Non-pigmented ciliary epithelial cell (primary cell): ENCODE measurements around the gene VIL1.

Experiments
- DNase-seq: peaks from one replicate; pipeline ENCODE4 v3.0.0-alpha.2; 2010; ENCODE audit warnings: low read depth

Gene VIL1

DNA sequence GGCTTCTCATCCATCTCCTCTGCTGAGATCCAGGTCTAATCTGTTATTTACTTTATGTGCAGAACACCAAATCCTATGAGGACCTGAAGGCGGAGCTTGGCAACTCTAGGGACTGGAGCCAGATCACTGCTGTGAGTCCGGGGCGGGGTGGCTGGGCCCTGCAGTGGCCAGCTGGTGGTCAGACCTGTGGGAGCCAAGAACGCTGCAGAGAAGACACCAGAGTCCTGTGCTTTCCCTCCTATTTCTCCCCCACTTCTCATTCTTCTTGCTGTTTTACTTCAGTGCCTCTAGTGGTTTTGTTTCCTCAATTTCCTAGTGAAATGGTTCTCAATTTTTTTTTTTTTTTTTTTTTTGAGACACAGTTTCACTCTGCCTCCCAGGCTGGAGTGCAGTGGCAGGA lies 19.7 kb downstream of the VIL1 start:
- no peak for DNase-seq

DNA sequence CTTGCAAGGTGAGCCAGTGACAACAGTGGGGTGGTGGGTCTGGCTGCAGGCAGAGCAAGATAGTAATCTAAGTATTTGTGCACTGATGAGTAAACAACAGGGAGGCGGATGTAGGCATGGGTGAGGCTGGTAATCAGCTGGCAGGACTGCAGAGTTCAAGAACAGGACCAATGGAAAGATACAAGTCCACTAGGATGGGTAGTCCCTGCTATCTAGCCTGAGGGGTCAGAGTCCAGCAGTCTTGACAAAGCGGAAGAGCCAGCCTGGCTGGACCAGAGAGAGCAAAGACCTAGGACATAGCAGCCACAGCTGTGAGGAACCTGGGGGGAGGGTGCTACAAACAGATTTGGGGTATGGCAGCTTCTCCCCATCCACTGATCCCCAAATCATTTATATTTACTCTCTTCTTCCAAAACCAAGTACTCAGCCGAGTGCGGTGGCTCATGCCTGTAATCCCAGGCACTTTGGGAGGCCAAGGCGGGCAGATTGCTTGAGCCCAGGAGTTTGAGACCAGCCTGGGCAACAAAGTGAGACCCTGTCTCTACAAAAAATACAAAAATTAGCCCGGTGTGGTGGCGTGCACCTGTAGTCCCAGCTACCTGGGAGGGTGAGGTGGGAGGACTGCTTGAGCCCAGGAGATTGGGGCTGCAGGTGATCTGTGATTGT lies 25.9 kb downstream of the VIL1 start:
- no peak for DNase-seq

GRCh38 chr2:218445602-218446001 lies 26.7 kb downstream of the VIL1 start:
- no peak for DNase-seq

DNA sequence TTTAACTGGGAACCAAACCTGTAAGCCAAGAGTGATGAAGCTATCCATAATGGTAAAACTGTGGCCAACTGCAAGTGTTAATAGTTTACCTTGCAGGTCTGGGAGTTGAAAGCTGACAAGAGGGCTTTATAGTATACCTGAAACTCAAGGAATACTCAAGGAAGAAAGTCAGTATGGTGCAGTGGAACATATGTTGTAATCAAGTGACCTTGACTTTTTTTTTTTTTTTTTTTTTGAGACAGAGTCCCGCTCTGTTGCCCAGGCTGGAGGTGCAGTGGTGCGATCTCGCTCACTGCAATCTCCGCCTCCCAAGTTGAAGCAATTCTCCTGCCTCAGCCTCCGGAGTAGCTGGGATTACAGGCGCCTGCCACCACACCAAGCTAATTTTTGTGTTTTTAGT lies 27.6 kb downstream of the VIL1 start:
- DNase-seq: no peak

DNA sequence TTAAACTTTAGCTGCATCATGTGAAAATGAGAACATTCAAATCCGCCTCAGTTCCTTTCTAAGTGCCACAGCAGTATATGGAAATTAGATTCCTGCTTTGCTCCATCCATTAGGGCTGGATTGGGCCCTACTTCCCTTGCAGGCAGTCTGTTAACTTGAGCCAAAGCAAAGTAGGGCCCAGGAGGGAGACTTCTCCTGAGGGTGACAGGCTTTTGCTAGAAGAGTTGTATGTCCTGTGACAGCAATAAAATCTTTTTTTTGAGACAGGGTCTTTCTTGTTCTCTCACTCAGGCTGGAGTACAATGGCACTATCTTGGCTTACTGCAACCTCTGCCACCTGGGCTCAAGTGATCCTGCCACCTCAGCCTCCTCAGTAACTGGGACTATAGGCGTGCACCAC lies 28.1 kb downstream of the VIL1 start:
- no peak for DNase-seq

GRCh38 chr2:218448934-218449333 lies 30.0 kb downstream of the VIL1 start:
- DNase-seq: no peak

- no peak for DNase-seq
Observed at GRCh38 chr2:218452079-218452478, 33.2 kb downstream of the VIL1 start.

DNA sequence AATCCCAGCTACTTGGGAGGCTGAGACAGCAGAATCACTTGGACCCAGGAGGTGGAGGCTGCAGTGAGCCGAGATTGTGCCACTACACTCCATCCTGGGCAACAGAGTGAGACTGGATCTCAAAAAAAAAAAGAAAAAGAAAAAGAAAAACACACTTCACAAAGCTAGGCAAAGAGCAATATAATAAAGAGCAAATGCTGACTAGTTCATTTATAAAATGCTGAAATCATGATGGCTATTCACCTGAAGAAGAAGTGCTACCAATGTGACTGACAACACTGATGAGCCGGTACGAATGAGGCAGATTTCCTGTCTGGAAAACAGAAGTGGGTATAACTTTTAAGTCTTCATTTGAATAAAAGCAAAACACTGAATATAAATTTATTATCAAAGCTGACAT lies 37.9 kb downstream of the VIL1 start:
- DNase-seq: no peak

GRCh38 chr2:218458598-218458997 lies 39.7 kb downstream of the VIL1 start:
- DNase-seq: no peak

- DNase-seq: no peak
Observed at GRCh38 chr2:218465987-218466633, 47.2 kb downstream of the VIL1 start.

DNA sequence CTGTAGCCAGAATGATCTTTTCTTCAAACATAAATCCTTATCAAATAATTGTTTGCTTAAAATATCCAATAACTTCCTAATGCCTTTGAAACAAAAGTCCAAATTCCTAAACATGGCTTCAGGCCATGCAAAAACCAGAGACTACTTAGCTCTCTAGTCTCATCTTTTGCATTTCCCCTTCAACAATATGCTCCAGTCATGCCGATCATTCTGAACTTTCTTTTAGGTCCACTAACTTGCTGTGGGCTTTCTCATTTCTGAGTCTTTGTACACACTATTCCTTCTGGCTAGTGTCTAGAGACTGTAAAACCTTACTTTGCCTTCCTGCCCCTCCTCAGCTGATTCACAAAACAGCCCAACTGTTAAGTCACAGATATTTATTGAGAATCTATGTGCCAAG lies 51.5 kb downstream of the VIL1 start:
- no peak for DNase-seq

GRCh38 chr2:218471036-218471435 lies 52.1 kb downstream of the VIL1 start:
- no peak for DNase-seq

GRCh38 chr2:218471982-218472381 lies 53.1 kb downstream of the VIL1 start:
- DNase-seq: no peak

- DNase-seq: no peak
Observed at GRCh38 chr2:218472988-218473387, 54.1 kb downstream of the VIL1 start.

GRCh38 chr2:218474527-218474926 lies 55.6 kb downstream of the VIL1 start:
- DNase-seq: no peak

GRCh38 chr2:218476676-218477075 lies 57.8 kb downstream of the VIL1 start:
- no peak for DNase-seq

GRCh38 chr2:218477247-218477646 lies 58.3 kb downstream of the VIL1 start:
- DNase-seq: no peak

DNA sequence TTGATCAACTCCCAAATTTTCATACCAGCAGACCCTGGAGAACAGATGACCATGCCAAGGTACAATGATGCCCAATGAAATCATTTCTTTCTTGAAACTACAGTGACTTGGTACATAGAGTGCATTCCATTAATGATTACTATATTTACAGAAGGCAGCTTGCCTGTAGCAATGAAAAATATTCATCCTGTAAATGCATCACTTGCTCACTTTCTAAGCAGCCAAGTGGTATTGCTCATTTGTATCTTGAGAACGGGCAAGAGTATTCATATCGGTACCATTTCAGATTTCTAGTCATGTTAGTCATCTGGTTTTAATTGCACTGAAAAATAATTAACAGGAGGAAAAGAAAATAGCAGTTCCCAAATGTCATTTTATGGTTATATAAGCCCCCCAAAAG lies 59.6 kb downstream of the VIL1 start:
- DNase-seq: no peak

DNA sequence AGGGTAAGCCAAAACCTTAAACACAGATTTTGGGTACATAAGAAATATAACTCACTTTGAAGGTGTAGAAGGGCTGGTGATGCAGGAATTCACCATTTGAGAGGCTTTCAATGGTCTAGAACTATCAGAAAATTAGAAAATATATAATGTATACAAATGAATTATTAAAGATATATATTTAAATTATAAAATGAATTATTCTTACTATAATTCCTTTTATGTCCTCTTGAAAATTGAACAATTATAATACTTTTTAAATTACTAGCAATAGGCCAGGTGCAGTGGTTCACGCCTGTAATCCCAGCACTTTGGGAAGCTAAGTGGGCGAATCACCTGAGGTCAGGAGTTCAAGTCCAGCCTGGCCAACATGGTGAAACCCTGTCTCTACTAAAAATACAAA lies 60.7 kb downstream of the VIL1 start:
- no peak for DNase-seq

DNA sequence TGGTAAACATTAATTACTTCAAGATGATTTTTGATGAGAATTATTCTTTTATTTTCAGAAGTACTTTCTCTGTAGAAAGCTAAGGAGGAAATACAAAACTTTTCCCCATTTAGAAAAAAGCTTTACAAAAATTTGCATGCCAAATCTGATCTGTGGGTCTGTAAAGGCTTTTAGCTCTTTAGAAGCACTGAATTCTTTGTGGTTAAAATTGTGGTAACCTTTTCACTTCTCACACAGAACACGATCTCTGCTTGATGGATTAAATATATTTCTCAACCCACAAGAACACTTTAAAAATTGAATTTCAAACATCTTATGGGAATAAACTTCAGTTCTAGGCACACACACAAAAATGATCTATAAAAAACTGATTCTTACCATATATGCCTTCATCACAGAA lies 63.7 kb downstream of the VIL1 start:
- no peak for DNase-seq

GRCh38 chr2:218485986-218486667 lies 67.2 kb downstream of the VIL1 start:
- no peak for DNase-seq

DNA sequence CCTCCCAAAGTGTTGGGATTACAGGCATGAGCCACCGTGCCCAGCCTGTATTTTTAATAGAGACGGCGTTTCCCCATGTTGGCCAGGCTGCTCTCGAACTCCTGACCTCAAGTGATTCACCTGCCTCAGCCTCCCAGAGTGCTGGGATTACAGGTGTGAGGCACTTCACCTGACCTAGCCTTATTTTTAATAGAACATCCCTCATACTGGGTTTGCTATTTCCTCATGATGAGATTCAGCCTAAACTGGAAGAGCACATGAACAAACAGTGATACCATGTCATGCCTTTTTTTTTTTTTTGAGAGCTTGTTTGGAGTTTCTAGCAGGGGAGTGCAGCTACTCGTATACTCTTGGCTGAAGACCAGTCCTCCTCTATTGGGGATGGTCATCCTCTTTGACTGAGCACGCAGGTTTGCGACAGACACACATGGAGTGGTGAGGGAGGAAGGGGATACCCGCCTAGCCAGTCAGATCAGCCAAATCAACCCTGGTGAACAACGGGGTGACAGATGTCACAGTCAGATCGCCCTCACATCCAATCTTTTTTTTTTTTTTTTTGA lies 81.7 kb downstream of the VIL1 start:
- no peak for DNase-seq

DNA sequence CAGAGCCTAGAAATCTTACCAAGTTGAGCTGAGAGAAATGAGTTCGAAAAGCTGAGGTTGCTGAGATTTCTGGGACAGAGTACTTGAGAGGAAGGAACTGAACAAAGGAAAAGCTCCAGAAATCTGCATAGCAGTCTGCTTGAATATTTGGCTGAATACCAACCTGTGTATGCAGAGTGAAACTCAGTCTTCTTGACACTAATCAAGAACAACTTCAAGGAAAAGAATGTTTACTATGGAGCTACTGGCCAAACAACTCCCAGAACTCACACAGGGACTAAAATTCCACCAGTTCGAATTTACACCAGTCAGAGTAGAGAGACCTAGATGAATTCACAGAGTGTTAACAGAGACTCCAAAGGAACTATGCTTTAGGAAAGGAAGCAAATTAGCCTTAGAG lies 82.7 kb downstream of the VIL1 start:
- peak; percentile 34 for DNase-seq
